HepG2 (cell line): ENCODE data around the gene PRKCD. TPM values are rescaled to one million over a fixed set of nuclear protein-coding genes. Genes with fewer than 3 reads are reported as not detected.
A peak's percentile ranks its signal among the peaks of the same experiment; 100 is the strongest.

Experiments
- ATAC-seq: fragments of 200-7000 bp; cut with Tn5 transposase; 3 replicates; pipeline ENCODE4 v1.9.1; 2020; ENCODE audit warnings: mild to moderate bottlenecking, moderate library complexity
- BruUV-seq: library from RNA; stranded (reverse); fragments of 400-500 nt; replicated peaks from 2 replicates; lab custom pipeline; 2021; lab: Mats Ljungman, UMichigan
- CTCF ChIA-PET: fragments of 300-600 bp; formaldehyde crosslinking; extraction: SDS; loops from one replicate; lab custom pipeline; 2021; ENCODE audit warnings: low total read pairs, inconsistent platforms, low intra/inter-chr PET ratio; lab: Yijun Ruan, JAX
- POLR2A ChIA-PET: fragments of 350-600 bp; sonication (Branson Sonifier 250); formaldehyde crosslinking; loops from one replicate; lab custom pipeline; 2020; ENCODE audit warnings: antibody characterized with exemption, inconsistent platforms; lab: Yijun Ruan, JAX
- DNase-seq: peaks from one replicate; pipeline ENCODE4 v3.0.0-alpha.2; 2015; ENCODE audit warnings: low spot score
- FAIRE-seq: peaks from 3 replicates; lab custom pipeline; 2011; peaks lifted over from hg19 to GRCh38; lab: Jason Lieb, UNC
- H2AFZ ChIP-seq: one replicate; pipeline ENCODE4 v1.6.1; 2011; ENCODE audit warnings: low read length, inconsistent platforms
- H3K27ac ChIP-seq: fragments of 300-600 bp; 3 replicates; pipeline ENCODE4 v1.8.0; 2011; ENCODE audit warnings: mixed run types, mild to moderate bottlenecking, mixed read lengths, low read length, inconsistent platforms; ENCODE audit not compliant: insufficient read depth; ENCODE audit errors: extremely low read length
- H3K27me3 ChIP-seq, 2 experiments: fragments of 200-600 bp in 1 of 2; 2 replicates in 1 of 2; 3 replicates in 1 of 2; pipeline versions ENCODE4 v1.6.0 to v1.8.0; 2011; ENCODE audit warnings: low read length in 2 of 2, mild to moderate bottlenecking in 2 of 2, moderate library complexity in 2 of 2, inconsistent platforms in 1 of 2; ENCODE audit not compliant: insufficient read depth in 2 of 2, control insufficient read depth in 1 of 2
- H3K36me3 ChIP-seq, 2 experiments: fragments of 200-600 bp in 1 of 2; replicated peaks in 1 of 2; 2 replicates in 1 of 2; 3 replicates in 1 of 2; pipeline versions ENCODE4 v1.5.1 to v1.8.0; 2011; ENCODE audit warnings: low read length in 2 of 2, inconsistent platforms in 1 of 2; ENCODE audit not compliant: insufficient read depth in 2 of 2, control insufficient read depth in 1 of 2
- H3K4me1 ChIP-seq: 2 replicates; pipeline ENCODE4 v1.5.1; 2012; ENCODE audit warnings: low read length, inconsistent platforms; ENCODE audit not compliant: insufficient read depth
- H3K4me2 ChIP-seq: 2 replicates; pipeline ENCODE4 v1.6.0; 2011; ENCODE audit warnings: low read depth, low read length, inconsistent platforms
- H3K4me3 ChIP-seq, 3 experiments: fragments of 200-600 bp in 1 of 3; sonication (generic), shearing (Covaris generic) in 1 of 3; replicated peaks in 1 of 3; 2 replicates each; pipeline ENCODE4 v1.5.1; 2011 to 2016; ENCODE audit warnings: low read length in 3 of 3, inconsistent platforms in 2 of 3, low read depth in 2 of 3, mild to moderate bottlenecking in 2 of 3, control low read depth in 1 of 3, mixed read lengths in 1 of 3; ENCODE audit not compliant: insufficient read depth in 1 of 3
- H3K79me2 ChIP-seq: one replicate; pipeline ENCODE4 v1.6.1; 2011; ENCODE audit warnings: low read length, inconsistent platforms; ENCODE audit not compliant: insufficient read depth
- H3K9ac ChIP-seq: 2 replicates; pipeline ENCODE4 v1.6.0; 2011; ENCODE audit warnings: mild to moderate bottlenecking, low read depth, low read length, inconsistent platforms; ENCODE audit not compliant: insufficient read depth
- H3K9me3 ChIP-seq: 2 replicates; pipeline ENCODE4 v1.5.1; 2012; ENCODE audit warnings: mild to moderate bottlenecking, low read length
- H4K20me1 ChIP-seq: 2 replicates; pipeline ENCODE4 v1.6.0; 2011; ENCODE audit warnings: inconsistent platforms, mild to moderate bottlenecking, low read length, moderate library complexity; ENCODE audit not compliant: insufficient read depth
- ATF6 ChIP-seq: sonication (generic); formaldehyde crosslinking; conservative IDR thresholded peaks from 2 replicates; pipeline ENCODE4 v1.4.0; 2020; ENCODE audit warnings: missing genetic modification reagents
- MAFF ChIP-seq: IDR thresholded peaks from 2 replicates; pipeline ENCODE4 v1.6.1; 2011; ENCODE audit warnings: low read depth, low read length, improper control_type of control experiment
- POLR2A ChIP-seq, 2 experiments: IDR thresholded peaks; 2 replicates each; pipeline ENCODE4 v1.6.1; 2011; ENCODE audit warnings: low read depth in 2 of 2, low read length in 2 of 2, mild to moderate bottlenecking in 1 of 2, moderate library complexity in 1 of 2; ENCODE audit not compliant: insufficient read depth in 1 of 2
- RCOR2 ChIP-seq: IDR thresholded peaks from 2 replicates; pipeline ENCODE4 v1.6.1; 2016; ENCODE audit warnings: missing biosample characterization, missing genetic modification reagents
- SETDB1 ChIP-seq: sonication (generic); formaldehyde crosslinking; IDR thresholded peaks from 2 replicates; pipeline ENCODE4 v1.5.1; 2020; ENCODE audit warnings: missing genetic modification reagents, mild to moderate bottlenecking, borderline replicate concordance
- ZNF138 ChIP-seq: sonication (generic); formaldehyde crosslinking; IDR thresholded peaks from 2 replicates; pipeline ENCODE4 v1.5.0; 2020; ENCODE audit warnings: mild to moderate bottlenecking, low read depth, missing genetic modification reagents
- ZNF468 ChIP-seq: sonication (generic); formaldehyde crosslinking; IDR thresholded peaks from 2 replicates; pipeline ENCODE4 v1.8.0; 2022; ENCODE audit warnings: mild to moderate bottlenecking, moderate library complexity, missing genetic modification reagents
- WGBS: methylation state at CpG from one replicate; pipeline ENCODE4 v1.1.6; 2017; ENCODE audit warnings: low lambda C conversion rate; 5-methylcytosine and 5-hydroxymethylcytosine counted together
- in situ Hi-C: cut with HindIII; loops from 2 replicates; pipeline ENCODE4 v1.10.0; 2017; ENCODE audit warnings: low pct_unique_long_range_greater_than_20kb; ENCODE audit not compliant: extremely low pct_ligation_motif_present
- intact Hi-C: fragments of 100-400 bp; cut with micrococcal nuclease; formaldehyde crosslinking; loops from one replicate; pipeline ENCODE4 v1.10.0; 2022; ENCODE audit not compliant: unreplicated experiment
- polyA plus RNA-seq, 8 experiments: library from polyadenylated mRNA; depleted of rRNA in 3 of 8; stranded (reverse) in 7 of 8; unstranded in 1 of 8; fragments of >200 nt; fragmentation: Illumina TruSeq in 4 of 8; extraction: Trizol in 4 of 8; gene quantifications; 2 replicates each; pipeline versions ENCODE4 v1.2.1 to v1.2.3, GENCODE V29; 2011 to 2016; ENCODE audit warnings: low read depth in 4 of 8, missing spikeins in 1 of 8, mixed read lengths in 1 of 8; ENCODE audit not compliant: insufficient read depth in 1 of 8
- total RNA-seq, 5 experiments: library from RNA; depleted of rRNA; stranded (reverse); fragments of >200 nt; fragmentation: Illumina TruSeq; extraction: Trizol; gene quantifications; 2 replicates each; pipeline ENCODE4 v1.2.3, GENCODE V29; 2016; ENCODE audit warnings: low read depth in 1 of 5

PRKCD gene
- total and polyA plus RNA-seq, 2 of the 13 experiments (the other 11 are each of a cell fraction or from before 2014, with no cell fraction given): 1.6 to 40.7 TPM

GRCh38 chr3:53235545-53235944, 74.5 kb downstream of the PRKCD start:
- CTCF ChIA-PET: no interaction called here
- Histone ChIP-seq H3K27me3 (no peaks in the 10 kb centered on the region), H3K9ac (0 out of 2 replicates have a peak overlapping the region, but pooled peaks have one; percentile 43), H3K27ac (peak overlapping the region; percentile 74), H4K20me1 (no peaks in the 10 kb centered on the region), H3K36me3 (peaks cover 55 to 79% of the 10 kb centered on the region in 2 experiments), H3K4me3 (no peak overlapping the region), H3K9me3 (no peaks in the 10 kb centered on the region), H3K79me2 (no peaks in the 10 kb centered on the region), H2AFZ (no peak overlapping the region), H3K4me2 (no peak overlapping the region), H3K4me1 (peaks cover 44% of the 10 kb centered on the region)
- DNase-seq (no peak), ATAC-seq (no peak), FAIRE-seq (no peak)
- TF ChIP-seq ZNF468 (CRISPR knock-in tag): no peak
- no peak for TF ChIP-seq RCOR2 (CRISPR knock-in tag)
- TF ChIP-seq POLR2A (IDR thresholded peaks at IDR 0.05; ENCODE audit: insufficient read depth in 1 of 2, low read depth in 2 of 2, low read length in 2 of 2): 0 out of 4 replicates have a peak, but pooled peaks of 1 of the 2 experiments have one; percentile 3
- no peak for TF ChIP-seq ATF6 (CRISPR knock-in tag)
- TF ChIP-seq MAFF: no peak
- no peak for TF ChIP-seq ZNF138 (CRISPR knock-in tag)
- TF ChIP-seq SETDB1 (CRISPR knock-in tag): no peak
- in situ Hi-C loops: no loop called here
- 80% methylated on average over 4 of the region's 6 CpGs for WGBS
- no TSS peak for BruUV-seq
- intact Hi-C loops: no loop called here
- POLR2A ChIA-PET: no interaction called here
